VCaP (cell line): ENCODE data around the gene NKAIN1.
A peak's percentile ranks its signal among the peaks of the same experiment; 100 is the strongest.

Source experiments
- H3K27ac ChIP-seq: fragments of 450-650 bp; 2 replicates; pipeline ENCODE4 v1.5.1; 2017
- CTCF ChIP-seq: fragments of 450-650 bp; conservative IDR thresholded peaks from 2 replicates; pipeline ENCODE4 v1.5.1; 2017; ENCODE audit warnings: mild to moderate bottlenecking, moderate library complexity

NKAIN1 gene

GRCh38 chr1:31163866-31164265, 75.8 kb downstream of the NKAIN1 start:
- no peak for TF ChIP-seq CTCF
- no peak overlapping the region for H3K27ac ChIP-seq

- TF ChIP-seq CTCF = no peak
- no peak overlapping the region for H3K27ac ChIP-seq
Measured at GRCh38 chr1:31161571-31161970, 78.1 kb downstream of the NKAIN1 start.

GRCh38 chr1:31159869-31160611, 79.6 kb downstream of the NKAIN1 start:
- no peak overlapping the region for H3K27ac ChIP-seq

GRCh38 chr1:31159323-31159722, 80.4 kb downstream of the NKAIN1 start:
- TF ChIP-seq CTCF = no peak
- no peak overlapping the region for H3K27ac ChIP-seq

More at GRCh38 chr1:31159869-31160611, 79.6 kb downstream of the NKAIN1 start:
- TF ChIP-seq CTCF = no peak

- H3K27ac ChIP-seq = peak overlapping the region; percentile 84
Measured at GRCh38 chr1:31155216-31155806, 84.4 kb downstream of the NKAIN1 start.

GRCh38 chr1:31154632-31155215, 85.0 kb downstream of the NKAIN1 start:
- peak overlapping the region; percentile 84 for H3K27ac ChIP-seq
- TF ChIP-seq CTCF = no peak

More at GRCh38 chr1:31155216-31155806, 84.4 kb downstream of the NKAIN1 start:
- TF ChIP-seq CTCF = peak; percentile 42

- TF ChIP-seq CTCF = no peak
- peak overlapping the region; percentile 84 for H3K27ac ChIP-seq
Measured at GRCh38 chr1:31154000-31154631, 85.6 kb downstream of the NKAIN1 start.
